Loucy (cell line): ENCODE measurements around the gene ZNF385B.

Experiments
- H2AFZ ChIP-seq: fragments of 200-600 bp; sonication (generic); 2 replicates; pipeline ENCODE4 v1.6.0; 2016; ENCODE audit warnings: antibody characterized with exemption, mild to moderate bottlenecking, low read length, moderate library complexity
- H3F3A ChIP-seq: fragments of 200-600 bp; 2 replicates; pipeline ENCODE4 v1.6.0; 2016; ENCODE audit warnings: antibody characterized with exemption, low read depth, mild to moderate bottlenecking
- H3K27me3 ChIP-seq: fragments of 200-600 bp; sonication (generic); 2 replicates; pipeline ENCODE4 v1.6.1; 2014; ENCODE audit warnings: low read length, mild to moderate bottlenecking; ENCODE audit not compliant: insufficient read depth, poor library complexity, severe bottlenecking
- H3K36me3 ChIP-seq: fragments of 200-600 bp; sonication (generic); 2 replicates; pipeline ENCODE4 v1.6.1; 2016; ENCODE audit warnings: low read length; ENCODE audit not compliant: insufficient read depth
- H3K4me1 ChIP-seq: fragments of 200-600 bp; sonication (generic); 2 replicates; pipeline ENCODE4 v1.5.1; 2014; ENCODE audit warnings: low read length, mild to moderate bottlenecking; ENCODE audit not compliant: insufficient read depth, poor library complexity, severe bottlenecking
- H3K4me2 ChIP-seq: fragments of 200-600 bp; sonication (generic); 2 replicates; pipeline ENCODE4 v1.6.0; 2014; ENCODE audit warnings: antibody characterized with exemption, low read length, low read depth, mild to moderate bottlenecking; ENCODE audit not compliant: poor library complexity, severe bottlenecking
- H3K4me3 ChIP-seq: fragments of 200-600 bp; sonication (generic); 2 replicates; pipeline ENCODE4 v1.5.1; 2014; ENCODE audit warnings: low read length, mild to moderate bottlenecking, mixed read lengths; ENCODE audit not compliant: poor library complexity, severe bottlenecking
- H3K79me2 ChIP-seq: fragments of 200-600 bp; sonication (generic); 2 replicates; pipeline ENCODE4 v1.6.1; 2014; ENCODE audit warnings: low read length; ENCODE audit not compliant: insufficient read depth
- H3K9ac ChIP-seq: fragments of 200-600 bp; sonication (generic); 2 replicates; pipeline ENCODE4 v1.6.0; 2014; ENCODE audit warnings: mild to moderate bottlenecking, low read depth, low read length, moderate library complexity; ENCODE audit not compliant: poor library complexity, severe bottlenecking
- H3K9me2 ChIP-seq: fragments of 200-600 bp; sonication (generic); replicated peaks from 2 replicates; pipeline ENCODE4 v1.6.1; 2016; ENCODE audit warnings: low read depth, low read length, mixed read lengths
- H3K9me3 ChIP-seq: fragments of 200-600 bp; sonication (generic); 2 replicates; pipeline ENCODE4 v1.6.1; 2014; ENCODE audit warnings: mild to moderate bottlenecking, antibody characterized with exemption, low read length, low read depth; ENCODE audit not compliant: insufficient read depth
- H4K20me1 ChIP-seq: fragments of 200-600 bp; sonication (generic); 2 replicates; pipeline ENCODE4 v1.6.0; 2014; ENCODE audit warnings: antibody characterized with exemption, low read length, mild to moderate bottlenecking; ENCODE audit not compliant: insufficient read depth, poor library complexity, severe bottlenecking
- EZH2phosphoT487 ChIP-seq: fragments of 200-600 bp; IDR thresholded peaks from 2 replicates; pipeline ENCODE4 v1.6.1; 2018; ENCODE audit warnings: antibody characterized with exemption, mild to moderate bottlenecking, moderate library complexity, borderline replicate concordance
- TF ChIP-seq, protein P1 (sequence below): fragments of 200-600 bp; sonication (generic); conservative IDR thresholded peaks from 2 replicates; pipeline ENCODE4 v1.5.1; 2014; ENCODE audit warnings: mild to moderate bottlenecking, antibody characterized with exemption, low read length

ZNF385B gene

DNA sequence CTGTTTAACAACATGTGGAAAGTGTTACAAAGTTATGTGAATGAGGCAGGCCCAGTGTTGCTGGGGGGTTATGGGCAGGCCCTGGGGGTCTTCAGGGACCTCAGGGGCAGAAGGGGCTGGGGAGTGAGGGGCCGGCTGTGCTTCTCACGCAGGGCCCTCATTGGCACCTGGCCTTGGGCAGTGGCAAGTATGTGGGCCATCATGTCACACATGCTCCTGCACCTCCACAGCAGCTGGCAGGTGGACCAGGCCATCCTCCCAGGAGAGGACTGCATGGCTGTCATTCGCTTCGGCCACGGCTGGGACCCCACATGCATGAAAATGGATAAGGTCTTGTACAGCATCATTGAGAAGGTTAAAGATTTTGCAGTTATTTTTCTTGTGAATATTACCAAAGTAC lies 47.4 kb downstream of the ZNF385B start:
- no peaks in the 10 kb centered on the region for H3K79me2 ChIP-seq
- no peaks in the 10 kb centered on the region for H4K20me1 ChIP-seq
- no peaks in the 10 kb centered on the region for H3K27me3 ChIP-seq
- no peaks in the 10 kb centered on the region for H3F3A ChIP-seq
- no peak overlapping the region for H3K9ac ChIP-seq
- no peak overlapping the region for H3K4me2 ChIP-seq
- no peaks in the 10 kb centered on the region for H3K9me2 ChIP-seq
- H3K36me3 ChIP-seq: no peaks in the 10 kb centered on the region
- H3K4me3 ChIP-seq: no peak overlapping the region
- H3K4me1 ChIP-seq: no peaks in the 10 kb centered on the region
- TF ChIP-seq, protein P1, sequence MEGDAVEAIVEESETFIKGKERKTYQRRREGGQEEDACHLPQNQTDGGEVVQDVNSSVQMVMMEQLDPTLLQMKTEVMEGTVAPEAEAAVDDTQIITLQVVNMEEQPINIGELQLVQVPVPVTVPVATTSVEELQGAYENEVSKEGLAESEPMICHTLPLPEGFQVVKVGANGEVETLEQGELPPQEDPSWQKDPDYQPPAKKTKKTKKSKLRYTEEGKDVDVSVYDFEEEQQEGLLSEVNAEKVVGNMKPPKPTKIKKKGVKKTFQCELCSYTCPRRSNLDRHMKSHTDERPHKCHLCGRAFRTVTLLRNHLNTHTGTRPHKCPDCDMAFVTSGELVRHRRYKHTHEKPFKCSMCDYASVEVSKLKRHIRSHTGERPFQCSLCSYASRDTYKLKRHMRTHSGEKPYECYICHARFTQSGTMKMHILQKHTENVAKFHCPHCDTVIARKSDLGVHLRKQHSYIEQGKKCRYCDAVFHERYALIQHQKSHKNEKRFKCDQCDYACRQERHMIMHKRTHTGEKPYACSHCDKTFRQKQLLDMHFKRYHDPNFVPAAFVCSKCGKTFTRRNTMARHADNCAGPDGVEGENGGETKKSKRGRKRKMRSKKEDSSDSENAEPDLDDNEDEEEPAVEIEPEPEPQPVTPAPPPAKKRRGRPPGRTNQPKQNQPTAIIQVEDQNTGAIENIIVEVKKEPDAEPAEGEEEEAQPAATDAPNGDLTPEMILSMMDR: no peak
- no peak for TF ChIP-seq EZH2phosphoT487
- H3K9me3 ChIP-seq: no peaks in the 10 kb centered on the region
- H2AFZ ChIP-seq: no peak overlapping the region

GRCh38 chr2:179812501-179812900 lies 48.9 kb downstream of the ZNF385B start:
- H3K4me2 ChIP-seq: no peak overlapping the region
- no peak overlapping the region for H3K9ac ChIP-seq
- no peaks in the 10 kb centered on the region for H3F3A ChIP-seq
- H3K27me3 ChIP-seq: no peaks in the 10 kb centered on the region
- no peaks in the 10 kb centered on the region for H3K9me3 ChIP-seq
- H4K20me1 ChIP-seq: no peaks in the 10 kb centered on the region
- no peaks in the 10 kb centered on the region for H3K79me2 ChIP-seq
- no peaks in the 10 kb centered on the region for H3K36me3 ChIP-seq
- no peaks in the 10 kb centered on the region for H3K4me1 ChIP-seq
- TF ChIP-seq EZH2phosphoT487: no peak
- TF ChIP-seq, protein P1: no peak
- no peak overlapping the region for H3K4me3 ChIP-seq
- H2AFZ ChIP-seq: no peak overlapping the region
- H3K9me2 ChIP-seq: no peaks in the 10 kb centered on the region

GRCh38 chr2:179811042-179811441 lies 50.4 kb downstream of the ZNF385B start:
- no peaks in the 10 kb centered on the region for H3K27me3 ChIP-seq
- H2AFZ ChIP-seq: no peak overlapping the region
- H3K9me2 ChIP-seq: no peaks in the 10 kb centered on the region
- H3K79me2 ChIP-seq: no peaks in the 10 kb centered on the region
- no peak overlapping the region for H3K9ac ChIP-seq
- no peak overlapping the region for H3K4me3 ChIP-seq
- no peaks in the 10 kb centered on the region for H3F3A ChIP-seq
- H3K4me1 ChIP-seq: no peaks in the 10 kb centered on the region
- no peaks in the 10 kb centered on the region for H3K9me3 ChIP-seq
- TF ChIP-seq, protein P1: no peak
- TF ChIP-seq EZH2phosphoT487: no peak
- H4K20me1 ChIP-seq: no peaks in the 10 kb centered on the region
- no peak overlapping the region for H3K4me2 ChIP-seq
- no peaks in the 10 kb centered on the region for H3K36me3 ChIP-seq
